Activated CD4-positive, alpha-beta T cell treated with anti-CD3 and anti-CD28 coated beads, Interleukin-2, amount 10 ng/mL, durations not matched to agents 7 days and 5 days (primary cell): ENCODE results near the gene DPAGT1. TPM values are rescaled to one million over a fixed set of nuclear protein-coding genes. Genes with fewer than 3 reads are reported as not detected.
"Not testable (repeated sequence)": the region's sequence is repeated elsewhere in the genome, so short reads cannot be mapped to it uniquely, and the experiment has no call there.

Experiments used
- CTCF ChIA-PET: fragments of 350-600 bp; sonication (Branson Sonifier 250); formaldehyde crosslinking; loops from one replicate; lab custom pipeline; 2021; ENCODE audit warnings: antibody characterized with exemption; lab: Charles Lee
- POLR2A ChIA-PET: fragments of 350-600 bp; sonication (Branson Sonifier 250); formaldehyde crosslinking; loops from one replicate; lab custom pipeline; 2021; ENCODE audit warnings: antibody characterized with exemption; lab: Charles Lee
- DNase-seq: peaks from one replicate; pipeline ENCODE4 v3.0.0-alpha.2; 2020
- H3K27ac Mint-ChIP-seq: one replicate; pipeline ENCODE4 v1.8.0; 2021; ENCODE audit warnings: mild to moderate bottlenecking, moderate library complexity, mixed read lengths
- H3K27me3 Mint-ChIP-seq: one replicate; pipeline ENCODE4 v1.8.0; 2021; ENCODE audit warnings: mixed read lengths
- H3K36me3 Mint-ChIP-seq: one replicate; pipeline ENCODE4 v1.8.0; 2021; ENCODE audit warnings: low read depth, mixed read lengths
- H3K4me1 Mint-ChIP-seq: one replicate; pipeline ENCODE4 v1.8.0; 2021; ENCODE audit warnings: mixed read lengths
- H3K4me3 Mint-ChIP-seq: one replicate; pipeline ENCODE4 v1.8.0; 2021; ENCODE audit warnings: mild to moderate bottlenecking, moderate library complexity, mixed read lengths
- H3K9me3 Mint-ChIP-seq: one replicate; pipeline ENCODE4 v1.8.0; 2021; ENCODE audit warnings: mixed read lengths
- total RNA-seq, 2 experiments: library from RNA; stranded (reverse); gene quantifications; one replicate each; pipeline ENCODE4 v1.2.3, GENCODE V29; 2021

Gene DPAGT1
- 10 to 100 TPM; 48.7 to 60.3 TPM for total RNA-seq

GRCh38 chr11:119101759-119102423 is at the start of gene DPAGT1:
Gene DPAGT1 (minus strand): TSS chr11:119101853. CDS start chr11:119101655, 198 bp downstream.
- peak within 1 kb of the TSS; percentile 99 for H3K27ac Mint-ChIP-seq
- no peaks in the 10 kb centered on the region for H3K9me3 Mint-ChIP-seq
- ChIA-PET CTCF (interaction anchor here (0.5 to 1.9 kb wide), 16 partner anchors 10 to 222 kb away, joined by 3 to 7 read pairs (median 3); partner anchors contain the start of genes HINFP, HMBS and VPS11), POLR2A (interaction anchor here (0.7 to 1.1 kb wide), 2 partner anchors 51 to 210 kb away, joined by 4 to 6 read pairs; no protein-coding TSS in a partner anchor)
- peak within 1 kb of the TSS; percentile 90 for H3K4me3 Mint-ChIP-seq
- DNase-seq: peak; percentile 91
- H3K27me3 Mint-ChIP-seq: no peaks in the 10 kb centered on the region
- H3K36me3 Mint-ChIP-seq: peaks cover 25% of the 10 kb centered on the region
- peaks cover 60% of the 10 kb centered on the region for H3K4me1 Mint-ChIP-seq

DNA sequence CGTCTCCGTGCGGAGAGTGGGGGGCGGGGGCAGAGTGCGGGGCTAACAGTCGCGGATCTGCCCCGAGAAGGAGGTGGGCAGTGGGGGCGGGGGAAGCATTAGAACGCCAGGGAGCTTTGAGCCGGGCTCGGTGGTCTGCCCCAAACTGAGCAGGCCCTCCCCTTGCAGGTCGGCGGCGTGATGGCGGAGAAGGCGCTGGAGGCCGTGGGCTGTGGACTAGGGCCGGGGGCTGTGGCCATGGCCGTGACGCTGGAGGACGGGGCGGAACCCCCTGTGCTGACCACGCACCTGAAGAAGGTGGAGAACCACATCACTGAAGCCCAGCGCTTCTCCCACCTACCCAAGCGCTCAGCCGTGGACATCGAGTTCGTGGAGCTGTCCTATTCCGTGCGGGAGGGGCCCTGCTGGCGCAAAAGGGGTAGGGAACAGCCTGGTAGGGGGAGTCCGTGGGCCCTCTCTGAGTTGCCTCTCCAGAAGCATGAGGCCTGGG is 48.2 kb upstream of the DPAGT1 start:
- no peak for DNase-seq
- H3K36me3 Mint-ChIP-seq: no peaks in the 10 kb centered on the region
- peaks cover 8% of the 10 kb centered on the region for H3K4me1 Mint-ChIP-seq
- H3K27ac Mint-ChIP-seq: no peak overlapping the region
- POLR2A ChIA-PET: no interaction called here
- peak overlapping the region; percentile 29 for H3K4me3 Mint-ChIP-seq
- H3K27me3 Mint-ChIP-seq: peaks cover 59% of the 10 kb centered on the region
- no peaks in the 10 kb centered on the region for H3K9me3 Mint-ChIP-seq
- CTCF ChIA-PET: interaction anchor here (0.6 to 1.8 kb wide), 3 partner anchors 9 to 27 kb away, joined by 3 to 7 read pairs (median 3); partner anchors contain the start of gene NLRX1

GRCh38 chr11:119149018-119149785 is 47.5 kb upstream of the DPAGT1 start, which contains the start of gene ABCG4:
Gene ABCG4 (plus strand): TSS chr11:119149052. CDS start chr11:119149966, 914 bp downstream.
- Mint-ChIP-seq H3K27ac (peak within 1 kb of the TSS; percentile 10), H3K36me3 (no peaks in the 10 kb centered on the region), H3K4me3 (peak within 1 kb of the TSS; percentile 65), H3K9me3 (no peaks in the 10 kb centered on the region), H3K27me3 (peaks cover 59% of the 10 kb centered on the region), H3K4me1 (peaks cover 8% of the 10 kb centered on the region)
- ChIA-PET CTCF (interaction anchor here (0.6 to 1.8 kb wide), 7 partner anchors 8 to 47 kb away, joined by 3 to 7 read pairs (median 3); partner anchors contain the start of gene NLRX1), POLR2A (no interaction called here)
- DNase-seq: peak; percentile 21

GRCh38 chr11:119148720-119149017 is 47.0 kb upstream of the DPAGT1 start:
- ChIA-PET POLR2A (interaction anchor here (0.5 kb wide), 1 partner anchor 118 kb away, joined by 3 read pairs; no protein-coding TSS in a partner anchor), CTCF (interaction anchor here (1.1 to 1.6 kb wide), 6 partner anchors 9 to 48 kb away, joined by 3 to 7 read pairs (median 3); no protein-coding TSS in a partner anchor)
- no peaks in the 10 kb centered on the region for H3K36me3 Mint-ChIP-seq

DNA sequence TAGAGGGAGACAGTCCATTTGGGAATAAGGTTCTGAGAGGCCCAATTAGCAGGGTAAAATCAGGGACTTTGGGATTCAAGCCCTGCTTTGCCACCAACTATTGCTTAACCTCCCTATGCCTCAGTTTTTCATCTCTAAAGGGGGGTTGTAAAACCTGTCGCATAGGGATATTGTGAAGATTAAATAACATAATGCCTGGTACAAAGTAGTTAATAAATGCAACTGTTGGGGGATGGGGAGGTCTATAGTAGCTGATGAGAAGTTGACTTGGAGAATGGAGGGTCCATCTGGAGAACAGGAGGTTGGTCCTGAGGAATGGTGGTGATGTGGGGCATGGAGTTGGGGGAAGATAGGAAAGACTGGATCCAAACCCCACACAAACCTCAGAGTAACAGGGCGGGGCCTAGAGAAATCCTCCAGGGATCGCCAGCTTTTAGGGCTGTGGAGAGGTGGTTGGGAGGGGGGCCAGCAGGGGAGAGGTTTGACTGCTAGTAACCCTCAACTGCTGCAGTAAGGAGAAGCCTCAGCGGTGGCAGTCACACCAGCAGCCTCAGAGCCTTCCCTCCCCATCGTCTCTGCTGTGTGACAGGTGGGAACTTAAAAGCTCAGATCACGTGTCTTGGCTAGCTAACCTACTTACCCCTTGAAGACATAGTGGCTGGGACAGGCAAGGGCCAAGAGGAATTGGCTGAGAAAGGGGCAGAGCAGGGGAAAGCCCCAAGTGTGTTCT is 46.1 kb upstream of the DPAGT1 start:
- Mint-ChIP-seq H3K9me3 (no peaks in the 10 kb centered on the region), H3K27ac (peak overlapping the region; percentile 15), H3K27me3 (peaks cover 62% of the 10 kb centered on the region), H3K36me3 (no peaks in the 10 kb centered on the region), H3K4me3 (peak overlapping the region; percentile 45), H3K4me1 (peaks cover 8% of the 10 kb centered on the region)
- POLR2A ChIA-PET: interaction anchor here (0.5 kb wide), 1 partner anchor 119 kb away, joined by 3 read pairs; no protein-coding TSS in a partner anchor
- CTCF ChIA-PET: interaction anchor here (0.7 to 1.6 kb wide), 5 partner anchors 10 to 233 kb away, joined by 3 to 7 read pairs (median 3); no protein-coding TSS in a partner anchor
- no peak for DNase-seq

More at GRCh38 chr11:119148720-119149017, 47.0 kb upstream of the DPAGT1 start:
- DNase-seq: no peak
- no peaks in the 10 kb centered on the region for H3K9me3 Mint-ChIP-seq
- H3K27me3 Mint-ChIP-seq: peaks cover 57% of the 10 kb centered on the region
- peak overlapping the region; percentile 65 for H3K4me3 Mint-ChIP-seq
- H3K4me1 Mint-ChIP-seq: peaks cover 8% of the 10 kb centered on the region
- H3K27ac Mint-ChIP-seq: peak overlapping the region; percentile 10

DNA sequence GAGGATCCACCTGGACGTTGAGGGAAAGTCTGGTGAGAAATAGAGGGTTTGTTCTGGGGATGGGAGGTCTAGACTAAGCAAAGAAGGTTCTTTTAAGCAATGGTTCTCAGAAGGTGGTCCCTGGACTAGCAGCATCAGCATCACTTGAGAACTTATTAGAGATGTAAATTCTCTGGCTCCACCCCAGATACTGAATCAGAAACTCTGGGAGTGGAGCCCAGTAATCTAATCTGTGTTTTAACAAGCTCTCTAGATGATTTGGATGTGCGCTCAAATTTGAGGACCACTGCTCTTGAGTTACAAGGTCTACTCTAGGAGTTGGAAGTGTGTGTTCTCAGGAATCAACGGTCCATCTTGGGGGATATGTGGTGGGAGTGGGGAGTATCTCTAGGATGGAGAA is 43.9 kb upstream of the DPAGT1 start:
- H3K36me3 Mint-ChIP-seq: no peaks in the 10 kb centered on the region
- DNase-seq: no peak
- H3K4me1 Mint-ChIP-seq: peaks cover 8% of the 10 kb centered on the region
- H3K27me3 Mint-ChIP-seq: peaks cover 52% of the 10 kb centered on the region
- H3K4me3 Mint-ChIP-seq: no peak overlapping the region
- ChIA-PET POLR2A (no interaction called here), CTCF (interaction anchor here (0.7 to 1.9 kb wide), 7 partner anchors 9 to 121 kb away, joined by 3 to 7 read pairs (median 3); no protein-coding TSS in a partner anchor)
- no peaks in the 10 kb centered on the region for H3K9me3 Mint-ChIP-seq
- H3K27ac Mint-ChIP-seq: no peak overlapping the region

GRCh38 chr11:119144825-119145486 is 43.3 kb upstream of the DPAGT1 start:
- H3K27ac Mint-ChIP-seq: no peak overlapping the region
- peak; percentile 34 for DNase-seq
- H3K4me3 Mint-ChIP-seq: no peak overlapping the region
- no peaks in the 10 kb centered on the region for H3K9me3 Mint-ChIP-seq
- ChIA-PET CTCF (interaction anchor here (0.7 to 2.1 kb wide), 9 partner anchors 8 to 122 kb away, joined by 3 to 7 read pairs (median 3); no protein-coding TSS in a partner anchor), POLR2A (no interaction called here)
- peaks cover 8% of the 10 kb centered on the region for H3K4me1 Mint-ChIP-seq
- H3K27me3 Mint-ChIP-seq: peaks cover 46% of the 10 kb centered on the region
- no peaks in the 10 kb centered on the region for H3K36me3 Mint-ChIP-seq

DNA sequence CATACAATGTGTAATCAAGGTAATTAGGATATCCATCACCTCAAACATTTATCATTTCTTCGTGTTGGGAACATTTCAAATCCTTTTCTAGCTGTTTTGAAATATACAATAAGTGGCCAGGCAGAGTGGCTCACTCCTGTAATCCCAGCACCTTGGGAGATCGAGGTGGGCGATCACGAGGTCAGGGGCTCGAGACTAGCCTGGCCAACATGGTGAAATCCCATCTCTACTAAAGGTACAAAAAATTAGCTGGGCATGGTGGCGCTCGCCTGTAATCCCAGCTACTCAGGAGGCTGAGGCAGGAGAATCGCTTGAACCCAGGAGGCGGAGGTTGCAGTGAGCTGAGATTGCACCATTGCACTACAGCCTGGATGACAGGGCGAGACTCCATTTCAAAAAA is 37.6 kb upstream of the DPAGT1 start:
- H3K4me1 Mint-ChIP-seq, POLR2A ChIA-PET, H3K36me3 Mint-ChIP-seq, H3K9me3 Mint-ChIP-seq, H3K4me3 Mint-ChIP-seq, H3K27ac Mint-ChIP-seq, DNase-seq: not testable (repeated sequence)
- H3K27me3 Mint-ChIP-seq: peaks cover 25% of the 10 kb centered on the region
- CTCF ChIA-PET: interaction anchor here (1.0 to 1.9 kb wide), 3 partner anchors 13 to 56 kb away, joined by 4 to 5 read pairs (median 4); no protein-coding TSS in a partner anchor

DNA sequence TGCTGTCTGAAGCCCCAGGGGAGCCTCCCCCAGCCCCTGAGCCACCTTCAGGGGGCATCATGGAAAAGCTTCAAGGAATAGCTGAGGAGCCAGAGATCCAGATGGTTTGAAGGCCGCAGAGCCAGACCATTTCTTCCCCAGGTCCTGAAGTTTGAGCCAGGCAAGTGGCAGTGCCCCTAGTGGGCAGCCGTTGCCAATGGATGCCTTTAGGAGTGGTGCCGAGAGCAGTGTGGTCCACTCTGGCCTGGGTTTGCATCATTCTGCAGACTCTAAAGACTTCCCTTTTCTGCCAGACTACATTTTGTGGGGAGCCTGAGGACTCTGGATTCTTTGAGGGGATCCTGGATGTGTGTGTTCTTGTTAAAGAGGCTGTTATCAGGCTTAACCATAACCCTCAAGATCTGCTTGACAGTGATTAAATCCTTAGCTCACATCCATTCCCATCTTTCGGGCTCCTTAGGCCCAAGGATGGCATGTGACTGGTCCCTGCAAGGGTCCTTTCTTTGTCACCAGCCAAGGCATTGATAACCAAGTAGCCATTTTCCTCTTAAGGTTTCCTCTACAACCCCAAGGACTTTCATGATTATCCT is 32.8 kb upstream of the DPAGT1 start:
- H3K4me1 Mint-ChIP-seq: no peaks in the 10 kb centered on the region
- H3K27ac Mint-ChIP-seq: no peak overlapping the region
- H3K36me3 Mint-ChIP-seq: peaks cover 39% of the 10 kb centered on the region
- POLR2A ChIA-PET: no interaction called here
- H3K27me3 Mint-ChIP-seq: peaks cover 13% of the 10 kb centered on the region
- no peak for DNase-seq
- no peak overlapping the region for H3K4me3 Mint-ChIP-seq
- H3K9me3 Mint-ChIP-seq: no peaks in the 10 kb centered on the region
- CTCF ChIA-PET: interaction anchor here (1.2 kb wide), 1 partner anchor 28 kb away, joined by 3 read pairs; no protein-coding TSS in a partner anchor

- Mint-ChIP-seq H3K4me1 (peaks cover 13% of the 10 kb centered on the region), H3K4me3 (no peak overlapping the region), H3K36me3 (peaks cover 44% of the 10 kb centered on the region), H3K27ac (no peak overlapping the region), H3K27me3 (no peaks in the 10 kb centered on the region), H3K9me3 (no peaks in the 10 kb centered on the region)
- POLR2A ChIA-PET: no interaction called here
- no peak for DNase-seq
- CTCF ChIA-PET: interaction anchor here (1.6 kb wide), 1 partner anchor 19 kb away, joined by 4 read pairs; no protein-coding TSS in a partner anchor
Measured at GRCh38 chr11:119130662-119131061, 29.0 kb upstream of the DPAGT1 start.

- ChIA-PET POLR2A (no interaction called here), CTCF (interaction anchor here (0.5 to 1.8 kb wide), 3 partner anchors 11 to 164 kb away, joined by 3 to 4 read pairs (median 4); partner anchors contain the start of gene CBL)
- peaks cover 31% of the 10 kb centered on the region for H3K4me1 Mint-ChIP-seq
- peaks cover 32% of the 10 kb centered on the region for H3K36me3 Mint-ChIP-seq
- DNase-seq: no peak
- no peaks in the 10 kb centered on the region for H3K27me3 Mint-ChIP-seq
- no peak overlapping the region for H3K4me3 Mint-ChIP-seq
- no peaks in the 10 kb centered on the region for H3K9me3 Mint-ChIP-seq
- no peak overlapping the region for H3K27ac Mint-ChIP-seq
Measured at GRCh38 chr11:119126675-119127268, 25.1 kb upstream of the DPAGT1 start.
